Esophagus squamous epithelium (tissue), 4 donors: Measurements from ENCODE around the gene SMIM38.

Experiments used
- POLR2A ChIP-seq, 4 donors: fragments of 450-650 bp; IDR thresholded peaks; one replicate each; pipeline ENCODE4 v1.6.1; 2017; ENCODE audit warnings: antibody characterized with exemption in 4 of 4, mild to moderate bottlenecking in 4 of 4, moderate library complexity in 3 of 4
- TF ChIP-seq, protein P1 (sequence below), 6 experiments: fragments of 450-650 bp in 4 of 6; fragments of 200-600 bp in 2 of 6; sonication (generic) in 2 of 6; IDR thresholded peaks; one replicate each; pipeline ENCODE4 v1.5.1; 2016 to 2019; ENCODE audit warnings: antibody characterized with exemption in 6 of 6, mild to moderate bottlenecking in 4 of 6, moderate library complexity in 4 of 6

DNA sequence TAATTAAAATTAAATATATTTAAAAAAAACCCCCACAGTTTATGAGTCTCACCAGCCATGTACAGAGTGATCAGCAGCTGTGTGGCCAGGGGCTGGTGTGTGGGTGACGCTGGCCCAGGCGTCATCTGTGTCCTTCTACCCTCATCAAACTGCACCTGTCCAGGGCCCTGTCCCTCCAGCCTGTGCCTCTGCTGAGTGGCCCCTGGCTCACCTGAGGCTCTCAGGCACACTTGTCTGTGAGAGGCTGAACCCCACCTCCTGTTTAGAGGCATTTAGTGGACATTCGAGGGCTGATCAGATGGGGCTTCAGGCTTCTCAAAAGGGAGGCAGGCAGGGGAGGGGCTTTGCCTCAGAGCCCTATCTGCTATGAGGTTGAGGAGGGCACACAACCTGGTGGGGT is 29.9 kb upstream of the SMIM38 start:
- TF ChIP-seq, protein P1, sequence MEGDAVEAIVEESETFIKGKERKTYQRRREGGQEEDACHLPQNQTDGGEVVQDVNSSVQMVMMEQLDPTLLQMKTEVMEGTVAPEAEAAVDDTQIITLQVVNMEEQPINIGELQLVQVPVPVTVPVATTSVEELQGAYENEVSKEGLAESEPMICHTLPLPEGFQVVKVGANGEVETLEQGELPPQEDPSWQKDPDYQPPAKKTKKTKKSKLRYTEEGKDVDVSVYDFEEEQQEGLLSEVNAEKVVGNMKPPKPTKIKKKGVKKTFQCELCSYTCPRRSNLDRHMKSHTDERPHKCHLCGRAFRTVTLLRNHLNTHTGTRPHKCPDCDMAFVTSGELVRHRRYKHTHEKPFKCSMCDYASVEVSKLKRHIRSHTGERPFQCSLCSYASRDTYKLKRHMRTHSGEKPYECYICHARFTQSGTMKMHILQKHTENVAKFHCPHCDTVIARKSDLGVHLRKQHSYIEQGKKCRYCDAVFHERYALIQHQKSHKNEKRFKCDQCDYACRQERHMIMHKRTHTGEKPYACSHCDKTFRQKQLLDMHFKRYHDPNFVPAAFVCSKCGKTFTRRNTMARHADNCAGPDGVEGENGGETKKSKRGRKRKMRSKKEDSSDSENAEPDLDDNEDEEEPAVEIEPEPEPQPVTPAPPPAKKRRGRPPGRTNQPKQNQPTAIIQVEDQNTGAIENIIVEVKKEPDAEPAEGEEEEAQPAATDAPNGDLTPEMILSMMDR (IDR thresholded peaks at IDR 0.05): no peak
- no peak for TF ChIP-seq POLR2A (IDR thresholded peaks at IDR 0.05)
